SK-N-SH (cell line): ENCODE results near the gene HBA2. TPM values are rescaled to one million over a fixed set of nuclear protein-coding genes. Genes with fewer than 3 reads are reported as not detected.

ENCODE experiments used
- CTCF ChIA-PET: fragments of 300-600, 350-600 bp; formaldehyde crosslinking; extraction: SDS; loops from one replicate; lab custom pipeline; 2021; lab: Yijun Ruan, JAX
- POLR2A ChIA-PET: fragments of 350-600 bp; sonication (Branson Sonifier 250); formaldehyde crosslinking; extraction: SDS; loops from one replicate; lab custom pipeline; 2020; ENCODE audit warnings: antibody characterized with exemption, inconsistent platforms; lab: Yijun Ruan, JAX
- DNase-seq: peaks from one replicate; pipeline ENCODE4 v3.0.0; 2012
- H2AFZ ChIP-seq: fragments of 200-600 bp; sonication (generic); 2 replicates; pipeline ENCODE4 v1.8.1; 2016; ENCODE audit warnings: antibody characterized with exemption, mild to moderate bottlenecking, low read depth
- H3F3A ChIP-seq: fragments of 200-600 bp; sonication (generic); replicated peaks from 2 replicates; pipeline ENCODE3; 2016; ENCODE audit warnings: antibody characterized with exemption, mild to moderate bottlenecking; ENCODE audit not compliant: insufficient read depth
- H3K27ac ChIP-seq, 2 experiments: fragments of 200-500 bp in 1 of 2; fragments of 200-600 bp in 1 of 2; sonication (Bioruptor generic) in 1 of 2; sonication (generic), shearing (Covaris generic) in 1 of 2; 2 replicates each; pipeline versions ENCODE4 v1.5.1 to v1.6.1; 2014 to 2016; ENCODE audit warnings: low read depth in 2 of 2, inconsistent platforms in 1 of 2, low read length in 1 of 2, mild to moderate bottlenecking in 1 of 2, mixed read lengths in 1 of 2
- H3K27me3 ChIP-seq: fragments of 200-600 bp; sonication (generic), shearing (Covaris generic); 2 replicates; pipeline ENCODE4 v1.6.1; 2016; ENCODE audit warnings: mixed run types; ENCODE audit not compliant: insufficient read depth
- H3K36me3 ChIP-seq, 2 experiments: fragments of 200-500 bp in 1 of 2; fragments of 200-600 bp in 1 of 2; sonication (Bioruptor generic) in 1 of 2; sonication (generic) in 1 of 2; replicated peaks in 1 of 2; 2 replicates each; pipeline versions ENCODE3 to v1.5.1; 2014 to 2016; ENCODE audit warnings: low read length in 1 of 2, mild to moderate bottlenecking in 1 of 2; ENCODE audit not compliant: insufficient read depth in 2 of 2, control insufficient read depth in 1 of 2
- H3K4me1 ChIP-seq, 2 experiments: fragments of 200-500 bp in 1 of 2; fragments of 200-600 bp in 1 of 2; sonication (Bioruptor generic) in 1 of 2; sonication (generic), shearing (Covaris generic) in 1 of 2; 2 replicates each; pipeline versions ENCODE4 v1.5.1 to v1.6.1; 2014 to 2016; ENCODE audit warnings: low read depth in 1 of 2, low read length in 1 of 2, mixed run types in 1 of 2; ENCODE audit not compliant: insufficient read depth in 2 of 2, control insufficient read depth in 1 of 2
- H3K4me2 ChIP-seq: fragments of 200-600 bp; sonication (generic), shearing (Covaris generic); 2 replicates; pipeline ENCODE4 v1.6.1; 2017; ENCODE audit warnings: mixed run types
- H3K4me3 ChIP-seq, 2 experiments: fragments of 200-500 bp in 1 of 2; fragments of 200-600 bp in 1 of 2; sonication (Bioruptor generic) in 1 of 2; sonication (generic), shearing (Covaris generic) in 1 of 2; 2 replicates each; pipeline versions ENCODE4 v1.5.1 to v1.8.1; 2014 to 2016; ENCODE audit warnings: low read depth in 2 of 2, inconsistent platforms in 1 of 2, low read length in 1 of 2, mild to moderate bottlenecking in 1 of 2, mixed read lengths in 1 of 2, moderate library complexity in 1 of 2
- H3K79me2 ChIP-seq: fragments of 200-600 bp; sonication (generic); 2 replicates; pipeline ENCODE4 v1.8.1; 2017; ENCODE audit warnings: mild to moderate bottlenecking; ENCODE audit not compliant: insufficient read depth
- H3K9ac ChIP-seq: fragments of 200-600 bp; sonication (generic); 2 replicates; pipeline ENCODE4 v1.6.1; 2017; ENCODE audit warnings: mixed run types
- H3K9me2 ChIP-seq: fragments of 200-600 bp; sonication (generic); 2 replicates; pipeline ENCODE4 v1.6.1; 2017; ENCODE audit warnings: mixed run types
- H3K9me3 ChIP-seq: fragments of 200-600 bp; sonication (generic); 2 replicates; pipeline ENCODE4 v1.6.1; 2017; ENCODE audit warnings: mixed run types, mild to moderate bottlenecking, moderate library complexity
- H4K20me1 ChIP-seq: fragments of 200-600 bp; sonication (generic); 2 replicates; pipeline ENCODE4 v1.6.1; 2017; ENCODE audit warnings: mild to moderate bottlenecking, mixed run types; ENCODE audit not compliant: insufficient read depth
- CHD2 ChIP-seq: fragments of 150-350 bp; IDR thresholded peaks from 2 replicates; pipeline ENCODE4 v1.6.1; 2018; ENCODE audit warnings: low read length; ENCODE audit not compliant: partially characterized antibody
- EP300 ChIP-seq, 2 experiments: IDR thresholded peaks; 2 replicates each; pipeline versions ENCODE4 v1.4.0 to v1.6.1; 2012; ENCODE audit warnings: borderline replicate concordance in 1 of 2, low read depth in 1 of 2, low read length in 1 of 2
- EZH2phosphoT487 ChIP-seq: fragments of 200-600 bp; sonication (generic); IDR thresholded peaks from 2 replicates; pipeline ENCODE4 v1.6.1; 2017; ENCODE audit warnings: low read depth, mixed run types, mild to moderate bottlenecking, antibody characterized with exemption, moderate library complexity, borderline replicate concordance
- MEF2A ChIP-seq: IDR thresholded peaks from 2 replicates; pipeline ENCODE4 v1.4.0; 2012; ENCODE audit warnings: low read depth, borderline replicate concordance
- MXI1 ChIP-seq: IDR thresholded peaks from 2 replicates; pipeline ENCODE4 v1.6.1; 2012; ENCODE audit warnings: mild to moderate bottlenecking, low read depth, low read length, improper control_type of control experiment
- NFIC ChIP-seq: IDR thresholded peaks from 2 replicates; pipeline ENCODE4 v1.4.0; 2012; ENCODE audit warnings: borderline replicate concordance
- PBX3 ChIP-seq: IDR thresholded peaks from 2 replicates; pipeline ENCODE4; 2012
- RAD21 ChIP-seq: IDR thresholded peaks from 2 replicates; pipeline ENCODE4 v1.6.1; 2012; ENCODE audit warnings: mild to moderate bottlenecking, low read length
- RFX5 ChIP-seq: IDR thresholded peaks from 2 replicates; pipeline ENCODE4 v1.6.1; 2012; ENCODE audit warnings: mild to moderate bottlenecking, improper control_type of control experiment, low read length
- SIN3A ChIP-seq: IDR thresholded peaks from 2 replicates; pipeline ENCODE4 v1.6.1; 2012; ENCODE audit warnings: low read depth, mild to moderate bottlenecking, low read length, moderate library complexity, borderline replicate concordance
- SMC3 ChIP-seq: IDR thresholded peaks from 2 replicates; pipeline ENCODE4 v1.6.1; 2012; ENCODE audit warnings: low read depth, low read length, improper control_type of control experiment
- TAF1 ChIP-seq: IDR thresholded peaks from 2 replicates; pipeline ENCODE4 v1.6.1; 2012; ENCODE audit warnings: low read depth, mild to moderate bottlenecking, low read length, moderate library complexity, borderline replicate concordance
- USF1 ChIP-seq: IDR thresholded peaks from 2 replicates; pipeline ENCODE4 v1.4.0; 2012; ENCODE audit warnings: low read depth, borderline replicate concordance
- YY1 ChIP-seq: IDR thresholded peaks from 2 replicates; pipeline ENCODE4 v1.4.0; 2012; ENCODE audit warnings: low read depth, mild to moderate bottlenecking
- WGBS: methylation state at CpG from one replicate; pipeline ENCODE4 v1.1.6; 2017; ENCODE audit warnings: low lambda C conversion rate; 5-methylcytosine and 5-hydroxymethylcytosine counted together
- polyA plus RNA-seq, 3 experiments: library from polyadenylated mRNA; depleted of rRNA; stranded (reverse); fragments of >200 nt; gene quantifications; 2 replicates each; pipeline ENCODE4 v1.2.3, GENCODE V29; 2012
- TF ChIP-seq, protein P1 (sequence below): fragments of 150-350 bp; IDR thresholded peaks from 2 replicates; pipeline ENCODE4 v1.6.1; 2017; ENCODE audit warnings: antibody characterized with exemption, low read length, low read depth, borderline replicate concordance
- TF ChIP-seq, protein P2 (sequence below): IDR thresholded peaks from 2 replicates; pipeline ENCODE4 v1.4.0; 2012; ENCODE audit warnings: low read depth, borderline replicate concordance

The HBA2 gene
- polyA plus RNA-seq, 1 of the 3 experiments (the other 2 are of a cell fraction), result not detected

- CTCF ChIA-PET, result interaction anchor here (0.6 to 5.8 kb wide), 6 partner anchors 16 to 228 kb away, joined by 3 to 31 read pairs (median 10); partner anchors contain the start of gene HBQ1
- H3K9ac ChIP-seq, result no peak overlapping the region
Measured at GRCh38 chr16:133716-134115, 39.0 kb upstream of the HBA2 start.

GRCh38 chr16:138049-138417 is 34.6 kb upstream of the HBA2 start:
- ChIA-PET CTCF (interaction anchor here (0.6 to 3.4 kb wide), 6 partner anchors 13 to 224 kb away, joined by 3 to 15 read pairs (median 6); partner anchors contain the start of gene HBQ1), POLR2A (interaction anchor here (0.6 kb wide), 1 partner anchor 11 kb away, joined by 3 read pairs; no protein-coding TSS in a partner anchor)
- Histone ChIP-seq H4K20me1 (no peaks in the 10 kb centered on the region), H3F3A (peaks cover 6% of the 10 kb centered on the region), H3K9me3 (no peaks in the 10 kb centered on the region), H3K4me2 (peak overlapping the region; percentile 98), H3K4me3 (peak overlapping the region; percentile 65 to 95), H3K9me2 (no peaks in the 10 kb centered on the region), H3K36me3 (peaks cover 0 to 4% of the 10 kb centered on the region in 2 experiments), H2AFZ (peak overlapping the region; percentile 82; the same call in 1 of the 2 replicates), H3K4me1 (peaks cover 4% of the 10 kb centered on the region in 2 experiments; a peak in 1 of 4 replicates), H3K79me2 (peaks cover 42% of the 10 kb centered on the region), H3K27me3 (no peaks in the 10 kb centered on the region), H3K9ac (peak overlapping the region; percentile 94), H3K27ac (peak overlapping the region; percentile 30 to 68; a peak in 3 of 4 replicates)
- WGBS, result 3% methylated on average over 30 of the region's 30 CpGs
- TF ChIP-seq SMC3 (no peak), CHD2 (no peak), PBX3 (no peak), NFIC (no peak), MXI1 (no peak), USF1 (no peak), EP300 (IDR thresholded peaks at IDR 0.05; ENCODE audit: borderline replicate concordance in 1 of 2, low read depth in 1 of 2, low read length in 1 of 2) (no peak), EZH2phosphoT487 (no peak), YY1 (no peak), RFX5 (no peak), SIN3A (no peak), TAF1 (no peak; the same call in 1 of the 2 replicates)
- TF ChIP-seq, protein P1, sequence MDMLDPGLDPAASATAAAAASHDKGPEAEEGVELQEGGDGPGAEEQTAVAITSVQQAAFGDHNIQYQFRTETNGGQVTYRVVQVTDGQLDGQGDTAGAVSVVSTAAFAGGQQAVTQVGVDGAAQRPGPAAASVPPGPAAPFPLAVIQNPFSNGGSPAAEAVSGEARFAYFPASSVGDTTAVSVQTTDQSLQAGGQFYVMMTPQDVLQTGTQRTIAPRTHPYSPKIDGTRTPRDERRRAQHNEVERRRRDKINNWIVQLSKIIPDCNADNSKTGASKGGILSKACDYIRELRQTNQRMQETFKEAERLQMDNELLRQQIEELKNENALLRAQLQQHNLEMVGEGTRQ, result no peak
- peak; percentile 76 for DNase-seq

More at GRCh38 chr16:133716-134115, 39.0 kb upstream of the HBA2 start:
- H4K20me1 ChIP-seq, result no peaks in the 10 kb centered on the region
- TF ChIP-seq, protein P2, sequence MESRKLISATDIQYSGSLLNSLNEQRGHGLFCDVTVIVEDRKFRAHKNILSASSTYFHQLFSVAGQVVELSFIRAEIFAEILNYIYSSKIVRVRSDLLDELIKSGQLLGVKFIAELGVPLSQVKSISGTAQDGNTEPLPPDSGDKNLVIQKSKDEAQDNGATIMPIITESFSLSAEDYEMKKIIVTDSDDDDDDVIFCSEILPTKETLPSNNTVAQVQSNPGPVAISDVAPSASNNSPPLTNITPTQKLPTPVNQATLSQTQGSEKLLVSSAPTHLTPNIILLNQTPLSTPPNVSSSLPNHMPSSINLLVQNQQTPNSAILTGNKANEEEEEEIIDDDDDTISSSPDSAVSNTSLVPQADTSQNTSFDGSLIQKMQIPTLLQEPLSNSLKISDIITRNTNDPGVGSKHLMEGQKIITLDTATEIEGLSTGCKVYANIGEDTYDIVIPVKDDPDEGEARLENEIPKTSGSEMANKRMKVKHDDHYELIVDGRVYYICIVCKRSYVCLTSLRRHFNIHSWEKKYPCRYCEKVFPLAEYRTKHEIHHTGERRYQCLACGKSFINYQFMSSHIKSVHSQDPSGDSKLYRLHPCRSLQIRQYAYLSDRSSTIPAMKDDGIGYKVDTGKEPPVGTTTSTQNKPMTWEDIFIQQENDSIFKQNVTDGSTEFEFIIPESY, result no peak
- TF ChIP-seq RAD21, result no peak
- no peak for TF ChIP-seq EZH2phosphoT487
- TF ChIP-seq MEF2A, result no peak
- no peak for TF ChIP-seq CHD2
- H2AFZ ChIP-seq, result no peak overlapping the region
- WGBS, result 98% methylated on average over 2 of the region's 2 CpGs
- no peaks in the 10 kb centered on the region for H3K9me3 ChIP-seq
- peaks cover 0 to 4% of the 10 kb centered on the region in 2 experiments for H3K36me3 ChIP-seq
- peaks cover 4% of the 10 kb centered on the region in 2 experiments; a peak in 1 of 4 replicates for H3K4me1 ChIP-seq
- POLR2A ChIA-PET, result no interaction called here
- DNase-seq, result no peak
- peaks cover 9% of the 10 kb centered on the region for H3F3A ChIP-seq
- H3K27ac ChIP-seq, result no peak overlapping the region
- H3K79me2 ChIP-seq, result peaks cover 76% of the 10 kb centered on the region
- no peak overlapping the region for H3K4me2 ChIP-seq
- no peaks in the 10 kb centered on the region for H3K27me3 ChIP-seq
- H3K4me3 ChIP-seq, result no peak overlapping the region
- no peaks in the 10 kb centered on the region for H3K9me2 ChIP-seq
